ENCODE data around the gene TMSB4Y.

- TF ChIP-seq CTCF (conservative IDR thresholded peaks at IDR 0.05) = no peak
- no peak for TF ChIP-seq EZH2 (IDR thresholded peaks at IDR 0.05; ENCODE audit: low read depth)
Observed at GRCh38 chrY:13738618-13739017, 34.9 kb downstream of the TMSB4Y start.
